DMS153 treated with DMSO at 0.1 percent for 48 hours (cell line): ENCODE data around the gene CSNK1G2.

ENCODE experiments used
- DNase-seq: peaks from one replicate; lab custom pipeline; 2025; ENCODE audit not compliant: unreplicated experiment; lab: John Stamatoyannopoulos, UW

CSNK1G2 gene

GRCh38 chr19:1941146-1942077 lies at the start of gene CSNK1G2:
Gene CSNK1G2 (plus strand): TSS chr19:1941172. CDS start chr19:1969773, 28,601 bp downstream.
- no peak for DNase-seq

- no peak for DNase-seq
Observed at GRCh38 chr19:1893791-1894190, 47.2 kb upstream of the CSNK1G2 start.

- no peak for DNase-seq
Observed at GRCh38 chr19:1896508-1896907, 44.5 kb upstream of the CSNK1G2 start.

- DNase-seq = no peak
Observed at GRCh38 chr19:1901940-1902404, 39.0 kb upstream of the CSNK1G2 start.

GRCh38 chr19:1902923-1903322 lies 38.0 kb upstream of the CSNK1G2 start:
- no peak for DNase-seq

GRCh38 chr19:1904860-1905109 lies 36.2 kb upstream of the CSNK1G2 start:
- DNase-seq = no peak

GRCh38 chr19:1905110-1905862 lies 35.7 kb upstream of the CSNK1G2 start, which contains the start of the genes ADAT3 and SCAMP4:
Gene ADAT3 (plus strand): TSS chr19:1905399. CDS start chr19:1912048, 6,649 bp downstream.
Gene SCAMP4 (plus strand): TSS chr19:1905399. CDS start chr19:1915020, 9,621 bp downstream.
- DNase-seq = peak; percentile 55

GRCh38 chr19:1905863-1906375 lies 35.1 kb upstream of the CSNK1G2 start:
- DNase-seq = no peak

GRCh38 chr19:1906985-1907562 lies 33.9 kb upstream of the CSNK1G2 start:
- DNase-seq = no peak

- DNase-seq = no peak
Observed at GRCh38 chr19:1907563-1908363, 33.2 kb upstream of the CSNK1G2 start.

GRCh38 chr19:1908364-1908678 lies 32.7 kb upstream of the CSNK1G2 start:
- DNase-seq = no peak

- no peak for DNase-seq
Observed at GRCh38 chr19:1909761-1910080, 31.3 kb upstream of the CSNK1G2 start.

GRCh38 chr19:1910177-1910576 lies 30.8 kb upstream of the CSNK1G2 start:
- DNase-seq = no peak

- DNase-seq = no peak
Observed at GRCh38 chr19:1911098-1911497, 29.9 kb upstream of the CSNK1G2 start.

- DNase-seq = no peak
Observed at GRCh38 chr19:1911995-1912394, 29.0 kb upstream of the CSNK1G2 start.

GRCh38 chr19:1912760-1913505 lies 28.0 kb upstream of the CSNK1G2 start:
- DNase-seq = no peak

- DNase-seq = no peak
Observed at GRCh38 chr19:1913781-1914577, 27.0 kb upstream of the CSNK1G2 start.

GRCh38 chr19:1914826-1915341 lies 26.1 kb upstream of the CSNK1G2 start:
- DNase-seq = no peak

GRCh38 chr19:1917146-1917545 lies 23.8 kb upstream of the CSNK1G2 start:
- DNase-seq = no peak
